A549 (cell line): Measurements from ENCODE around the gene PLA2G2D. TPM values are rescaled to one million over a fixed set of nuclear protein-coding genes. Genes with fewer than 3 reads are reported as not detected.

ENCODE experiments used
- ATAC-seq, 2 experiments: fragments of 200-7000 bp in 1 of 2; fragments of >200 bp in 1 of 2; cut with Nextera tagmentation in 1 of 2; cut with Tn5 transposase in 1 of 2; 3 replicates each; pipeline versions ENCODE4 v1.8.0 to v1.9.1; 2018 to 2020; ENCODE audit warnings: mild to moderate bottlenecking in 1 of 2, moderate library complexity in 1 of 2
- CTCF ChIA-PET: fragments of 300-600 bp; sonication (Branson Sonifier 250); formaldehyde crosslinking; extraction: SDS; loops from one replicate; lab custom pipeline; 2021; ENCODE audit warnings: antibody characterized with exemption, inconsistent platforms; lab: Yijun Ruan, JAX
- POLR2A ChIA-PET: fragments of 350-600 bp; formaldehyde crosslinking; extraction: SDS; loops from one replicate; lab custom pipeline; 2021; ENCODE audit warnings: antibody characterized with exemption, inconsistent platforms; lab: Yijun Ruan, JAX
- DNase-seq, 2 experiments: peaks; one replicate each; pipeline versions ENCODE4 v3.0.0 to v3.0.0-alpha.2; 2011 to 2016; ENCODE audit warnings: low read depth in 1 of 2, low spot score in 1 of 2
- FAIRE-seq: peaks from 2 replicates; lab custom pipeline; 2011; peaks lifted over from hg19 to GRCh38; lab: Jason Lieb, UNC
- H3K27ac ChIP-seq, 2 experiments: fragments of >200 bp; sonication (Bioruptor Twin); formaldehyde crosslinking; 3 replicates each; pipeline ENCODE4 v1.5.1; 2016 to 2017
- H3K4me1 ChIP-seq: fragments of >200 bp; sonication (Bioruptor Twin); formaldehyde crosslinking; 3 replicates; pipeline ENCODE4 v1.6.1; 2016
- H3K4me2 ChIP-seq: fragments of >200 bp; sonication (Bioruptor Twin); formaldehyde crosslinking; 3 replicates; pipeline ENCODE4 v1.6.1; 2016
- H3K4me3 ChIP-seq: fragments of >200 bp; sonication (Bioruptor Twin); formaldehyde crosslinking; 3 replicates; pipeline ENCODE4 v1.5.1; 2016
- H3K9me3 ChIP-seq: fragments of >200 bp; sonication (Bioruptor Twin); formaldehyde crosslinking; 3 replicates; pipeline ENCODE4 v1.6.1; 2016
- BHLHE40 ChIP-seq: IDR thresholded peaks from 2 replicates; pipeline ENCODE4 v1.6.1; 2012; ENCODE audit warnings: low read depth, low read length, inconsistent platforms
- CBX2 ChIP-seq: fragments of 200-600 bp; sonication (generic); IDR thresholded peaks from 2 replicates; pipeline ENCODE4 v1.6.1; 2016; ENCODE audit warnings: low read depth, mild to moderate bottlenecking, borderline replicate concordance
- CBX8 ChIP-seq: fragments of 200-600 bp; sonication (generic); IDR thresholded peaks from 2 replicates; pipeline ENCODE4 v1.6.1; 2016
- EHF ChIP-seq: fragments of 250-450 bp; sonication (Bioruptor Pico); IDR thresholded peaks from 2 replicates; pipeline ENCODE4 v1.5.0; 2020; ENCODE audit warnings: mild to moderate bottlenecking
- ESRRA ChIP-seq: fragments of 150-350 bp; IDR thresholded peaks from 2 replicates; pipeline ENCODE4 v1.6.1; 2014; ENCODE audit warnings: mild to moderate bottlenecking, low read length, borderline replicate concordance
- FOSL2 ChIP-seq, 2 experiments: fragments of 450-650 bp in 1 of 2; fragments of >200 bp in 1 of 2; sonication (Bioruptor Twin) in 1 of 2; formaldehyde crosslinking; IDR thresholded peaks; 2 replicates each; pipeline versions ENCODE4 v1.5.0 to v1.6.1; 2016 to 2020; ENCODE audit warnings: mild to moderate bottlenecking in 1 of 2, moderate library complexity in 1 of 2
- FOXS1 ChIP-seq: fragments of 250-450 bp; sonication (Bioruptor Pico); IDR thresholded peaks from 2 replicates; pipeline ENCODE4 v1.5.0; 2020; ENCODE audit warnings: mild to moderate bottlenecking, moderate library complexity
- GATA3 ChIP-seq: IDR thresholded peaks from 2 replicates; pipeline ENCODE4 v1.6.1; 2012; ENCODE audit warnings: borderline replicate concordance
- HEYL ChIP-seq: fragments of 250-450 bp; sonication (Bioruptor Pico); IDR thresholded peaks from 2 replicates; pipeline ENCODE4 v1.8.0; 2021; ENCODE audit warnings: mild to moderate bottlenecking, moderate library complexity
- HOXB5 ChIP-seq: fragments of 250-450 bp; sonication (Bioruptor Pico); IDR thresholded peaks from 2 replicates; pipeline ENCODE4 v1.5.0; 2020; ENCODE audit warnings: mild to moderate bottlenecking, moderate library complexity
- JUN ChIP-seq, 2 experiments: fragments of >200 bp; sonication (Bioruptor Twin); formaldehyde crosslinking; IDR thresholded peaks; 2 replicates in 1 of 2; 3 replicates in 1 of 2; pipeline ENCODE4 v1.6.1; 2016 to 2017
- KDM1A ChIP-seq: fragments of 200-600 bp; sonication (generic); IDR thresholded peaks from 2 replicates; pipeline ENCODE4 v1.6.1; 2016; ENCODE audit warnings: low read depth, mild to moderate bottlenecking
- MYC ChIP-seq: IDR thresholded peaks from 2 replicates; pipeline ENCODE4 v1.6.1; 2012; ENCODE audit warnings: mild to moderate bottlenecking, inconsistent platforms, low read length, improper control_type of control experiment, borderline replicate concordance
- NFE2L2 ChIP-seq: fragments of 150-350 bp; conservative IDR thresholded peaks from 2 replicates; pipeline ENCODE4 v1.6.1; 2014; ENCODE audit warnings: low read length
- NPAS2 ChIP-seq: fragments of 250-450 bp; sonication (Bioruptor Pico); IDR thresholded peaks from 2 replicates; pipeline ENCODE4 v1.8.0; 2022; ENCODE audit warnings: mild to moderate bottlenecking, moderate library complexity, borderline replicate concordance
- NR3C1 ChIP-seq: fragments of >200 bp; sonication (Bioruptor Twin); formaldehyde crosslinking; IDR thresholded peaks from 3 replicates; pipeline ENCODE4 v1.6.1; 2017
- POLR2A ChIP-seq: IDR thresholded peaks from 2 replicates; pipeline ENCODE4 v1.6.1; 2012; ENCODE audit warnings: mild to moderate bottlenecking, low read length
- RAD21 ChIP-seq, 2 experiments: fragments of >200 bp in 1 of 2; sonication (Bioruptor Twin) in 1 of 2; formaldehyde crosslinking in 1 of 2; IDR thresholded peaks in 1 of 2; conservative IDR thresholded peaks in 1 of 2; 2 replicates in 1 of 2; 3 replicates in 1 of 2; pipeline ENCODE4 v1.6.1; 2012 to 2018; ENCODE audit warnings: inconsistent platforms in 1 of 2
- RARB ChIP-seq: fragments of 250-450 bp; sonication (Bioruptor Pico); IDR thresholded peaks from 2 replicates; pipeline ENCODE4 v1.8.0; 2021; ENCODE audit warnings: mild to moderate bottlenecking, moderate library complexity
- RCOR1 ChIP-seq: fragments of 150-350 bp; IDR thresholded peaks from 2 replicates; pipeline ENCODE4 v1.6.1; 2014; ENCODE audit warnings: antibody characterized with exemption, low read length, low read depth
- RFX5 ChIP-seq: fragments of 450-650 bp; IDR thresholded peaks from 2 replicates; pipeline ENCODE4 v1.7.1; 2014; ENCODE audit warnings: antibody characterized with exemption, mild to moderate bottlenecking, moderate library complexity
- SMC3 ChIP-seq: fragments of >200 bp; sonication (Bioruptor Twin); formaldehyde crosslinking; IDR thresholded peaks from 3 replicates; pipeline ENCODE4 v1.6.1; 2018; ENCODE audit warnings: inconsistent platforms
- WGBS: methylation state at CpG from one replicate; pipeline ENCODE4 v1.1.6; 2017; ENCODE audit errors: missing lambda C conversion rate; 5-methylcytosine and 5-hydroxymethylcytosine counted together
- polyA plus RNA-seq, 4 experiments: library from polyadenylated mRNA; depleted of rRNA in 3 of 4; stranded (reverse); fragments of >200 nt; fragmentation: RNase III in 1 of 4; extraction: RNeasy Plus Mini Kit Qiagen cat#74134 plus additional on column Dnase treatment in 1 of 4; gene quantifications; 2 replicates in 3 of 4; 3 replicates in 1 of 4; pipeline ENCODE4 v1.2.3, GENCODE V29; 2011 to 2017
- TF ChIP-seq, protein P1 (sequence below): IDR thresholded peaks from 2 replicates; pipeline ENCODE4 v1.6.1; 2012; ENCODE audit warnings: low read depth, borderline replicate concordance
- TF ChIP-seq, protein P2 (sequence below): fragments of 150-350 bp; IDR thresholded peaks from 2 replicates; pipeline ENCODE4 v1.6.1; 2014; ENCODE audit warnings: low read depth, mild to moderate bottlenecking, low read length
- TF ChIP-seq, protein P3 (sequence below): fragments of >200 bp; sonication (Bioruptor Twin); formaldehyde crosslinking; IDR thresholded peaks from 3 replicates; pipeline ENCODE4 v1.6.1; 2016
- TF ChIP-seq, protein P4 (sequence below): fragments of >200 bp; sonication (Bioruptor Twin); formaldehyde crosslinking; IDR thresholded peaks from 2 replicates; pipeline ENCODE4 v1.6.1; 2016
- TF ChIP-seq, protein P5 (sequence below): fragments of 200-600 bp; sonication (generic); IDR thresholded peaks from 2 replicates; pipeline ENCODE4 v1.6.1; 2016; ENCODE audit warnings: antibody characterized with exemption, mild to moderate bottlenecking, moderate library complexity
- TF ChIP-seq, protein P6 (sequence below): fragments of 250-450 bp; sonication (Bioruptor Pico); IDR thresholded peaks from 2 replicates; pipeline ENCODE4 v1.5.0; 2020; ENCODE audit warnings: low read depth, mild to moderate bottlenecking, moderate library complexity

PLA2G2D gene
- polyA plus RNA-seq, 2 of the 4 experiments (the other 2 are of a cell fraction): not detected

DNA sequence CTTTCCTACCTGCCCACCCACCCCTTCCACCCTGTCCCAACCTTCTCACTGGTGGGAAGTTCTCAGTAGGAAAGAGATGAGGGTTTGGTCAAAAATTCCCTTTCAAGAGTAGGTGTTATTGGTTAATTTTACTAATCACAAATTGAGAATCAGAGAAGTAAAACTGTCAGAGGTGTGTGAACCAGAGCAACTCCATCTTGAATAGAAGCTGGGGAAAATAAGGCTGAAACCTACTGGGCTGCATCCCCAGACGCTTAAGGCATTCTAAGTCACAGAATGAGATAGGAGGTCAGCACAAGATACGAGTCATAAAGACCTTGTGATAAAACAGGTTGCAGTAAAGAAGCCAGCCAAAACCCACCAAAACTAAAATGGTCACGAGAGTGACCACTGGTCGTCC lies 11.5 kb downstream of the PLA2G2D start:
- ChIA-PET CTCF (interaction anchor here (0.6 to 0.9 kb wide), 2 partner anchors 43 to 1299 kb away, joined by 3 read pairs; no protein-coding TSS in a partner anchor), POLR2A (no interaction called here)
- 35% methylated on average over 4 of the region's 4 CpGs for WGBS
- TF ChIP-seq RCOR1 (no peak), CBX8 (no peak)
- no peak overlapping the region for H3K4me3 ChIP-seq
- no peak for ATAC-seq
- H3K27ac ChIP-seq: no peak overlapping the region
- no peak for FAIRE-seq
- no peaks in the 10 kb centered on the region for H3K9me3 ChIP-seq
- H3K4me1 ChIP-seq: no peaks in the 10 kb centered on the region
- no peak overlapping the region for H3K4me2 ChIP-seq
- DNase-seq: no peak

DNA sequence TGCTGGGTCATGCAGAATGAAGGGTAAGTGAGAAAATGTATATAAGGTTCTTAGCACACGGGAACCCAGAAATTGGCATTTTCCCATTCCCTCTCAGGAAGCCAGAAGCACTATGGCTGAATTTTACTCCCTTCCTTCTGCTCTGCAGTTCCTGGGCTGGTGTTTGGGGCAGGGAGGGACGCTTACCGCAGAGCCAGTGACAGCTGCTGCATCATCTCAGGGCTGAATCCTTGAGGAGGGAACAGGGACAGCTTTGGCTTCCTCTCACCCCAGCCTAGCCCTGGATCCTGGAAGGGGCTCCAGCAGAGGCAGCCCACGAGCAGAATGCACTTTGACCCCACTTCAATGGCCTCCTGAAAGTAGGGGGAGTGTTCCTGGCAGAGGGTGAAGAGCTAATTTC lies 12.0 kb downstream of the PLA2G2D start:
- WGBS: 54% methylated on average over 4 of the region's 4 CpGs

DNA sequence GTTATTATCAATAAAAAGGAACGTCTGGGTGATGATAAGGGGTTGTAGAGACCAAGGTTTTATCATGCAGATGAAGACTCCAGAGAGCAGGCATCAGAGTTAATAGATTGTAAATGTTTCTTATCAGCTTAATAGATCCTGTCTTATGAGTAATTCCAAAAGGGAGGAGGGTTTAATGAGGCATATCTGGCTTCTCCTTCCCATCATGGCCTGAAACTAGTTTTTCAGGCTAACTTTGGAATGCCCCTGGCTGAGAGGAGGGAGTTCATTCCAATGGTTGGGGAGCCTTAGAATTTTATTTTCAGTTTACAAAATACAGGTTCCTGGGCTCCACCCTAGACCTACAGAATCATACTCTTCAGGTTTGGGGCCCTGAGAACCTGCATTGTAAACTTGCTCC lies 13.5 kb downstream of the PLA2G2D start:
- no peak for DNase-seq
- Histone ChIP-seq H3K4me3 (no peak overlapping the region), H3K27ac (no peak overlapping the region), H3K9me3 (no peaks in the 10 kb centered on the region), H3K4me2 (no peak overlapping the region), H3K4me1 (no peaks in the 10 kb centered on the region)
- 9% methylated on average over 1 of the region's 1 CpG for WGBS
- FAIRE-seq: no peak
- ChIA-PET CTCF (no interaction called here), POLR2A (no interaction called here)
- ATAC-seq: no peak
- no peak for TF ChIP-seq ESRRA
- TF ChIP-seq GATA3: no peak
- no peak for TF ChIP-seq KDM1A
- TF ChIP-seq EHF: no peak
- no peak for TF ChIP-seq BHLHE40
- TF ChIP-seq, protein P1, sequence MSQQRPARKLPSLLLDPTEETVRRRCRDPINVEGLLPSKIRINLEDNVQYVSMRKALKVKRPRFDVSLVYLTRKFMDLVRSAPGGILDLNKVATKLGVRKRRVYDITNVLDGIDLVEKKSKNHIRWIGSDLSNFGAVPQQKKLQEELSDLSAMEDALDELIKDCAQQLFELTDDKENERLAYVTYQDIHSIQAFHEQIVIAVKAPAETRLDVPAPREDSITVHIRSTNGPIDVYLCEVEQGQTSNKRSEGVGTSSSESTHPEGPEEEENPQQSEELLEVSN: no peak
- TF ChIP-seq RCOR1: no peak
- TF ChIP-seq FOXS1 (CRISPR knock-in tag): no peak
- TF ChIP-seq HEYL: no peak
- TF ChIP-seq CBX2: no peak
- no peak for TF ChIP-seq NPAS2 (CRISPR knock-in tag)
- TF ChIP-seq, protein P2, sequence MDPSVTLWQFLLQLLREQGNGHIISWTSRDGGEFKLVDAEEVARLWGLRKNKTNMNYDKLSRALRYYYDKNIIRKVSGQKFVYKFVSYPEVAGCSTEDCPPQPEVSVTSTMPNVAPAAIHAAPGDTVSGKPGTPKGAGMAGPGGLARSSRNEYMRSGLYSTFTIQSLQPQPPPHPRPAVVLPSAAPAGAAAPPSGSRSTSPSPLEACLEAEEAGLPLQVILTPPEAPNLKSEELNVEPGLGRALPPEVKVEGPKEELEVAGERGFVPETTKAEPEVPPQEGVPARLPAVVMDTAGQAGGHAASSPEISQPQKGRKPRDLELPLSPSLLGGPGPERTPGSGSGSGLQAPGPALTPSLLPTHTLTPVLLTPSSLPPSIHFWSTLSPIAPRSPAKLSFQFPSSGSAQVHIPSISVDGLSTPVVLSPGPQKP: no peak
- TF ChIP-seq NR3C1: no peak
- TF ChIP-seq POLR2A: no peak
- TF ChIP-seq FOSL2 (IDR thresholded peaks at IDR 0.05): no peak
- TF ChIP-seq FOSL2 (CRISPR knock-in tag; IDR thresholded peaks at IDR 0.05): no peak
- TF ChIP-seq NFE2L2: no peak
- TF ChIP-seq RAD21 (conservative IDR thresholded peaks at IDR 0.05 in 1 of 2, IDR thresholded peaks at IDR 0.05 in 1 of 2): no peak
- TF ChIP-seq, protein P3, sequence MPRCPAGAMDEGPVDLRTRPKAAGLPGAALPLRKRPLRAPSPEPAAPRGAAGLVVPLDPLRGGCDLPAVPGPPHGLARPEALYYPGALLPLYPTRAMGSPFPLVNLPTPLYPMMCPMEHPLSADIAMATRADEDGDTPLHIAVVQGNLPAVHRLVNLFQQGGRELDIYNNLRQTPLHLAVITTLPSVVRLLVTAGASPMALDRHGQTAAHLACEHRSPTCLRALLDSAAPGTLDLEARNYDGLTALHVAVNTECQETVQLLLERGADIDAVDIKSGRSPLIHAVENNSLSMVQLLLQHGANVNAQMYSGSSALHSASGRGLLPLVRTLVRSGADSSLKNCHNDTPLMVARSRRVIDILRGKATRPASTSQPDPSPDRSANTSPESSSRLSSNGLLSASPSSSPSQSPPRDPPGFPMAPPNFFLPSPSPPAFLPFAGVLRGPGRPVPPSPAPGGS: no peak
- no peak for TF ChIP-seq MYC

More for the DNA sequence above, 12.0 kb downstream of the PLA2G2D start:
- ATAC-seq (no peak), FAIRE-seq (no peak), DNase-seq (no peak)
- no peak overlapping the region for H3K4me2 ChIP-seq
- H3K9me3 ChIP-seq: no peaks in the 10 kb centered on the region
- CTCF ChIA-PET: interaction anchor here (0.6 to 0.9 kb wide), 2 partner anchors 44 to 1300 kb away, joined by 3 read pairs; no protein-coding TSS in a partner anchor
- no peak for TF ChIP-seq JUN (IDR thresholded peaks at IDR 0.05)
- TF ChIP-seq, protein P4, sequence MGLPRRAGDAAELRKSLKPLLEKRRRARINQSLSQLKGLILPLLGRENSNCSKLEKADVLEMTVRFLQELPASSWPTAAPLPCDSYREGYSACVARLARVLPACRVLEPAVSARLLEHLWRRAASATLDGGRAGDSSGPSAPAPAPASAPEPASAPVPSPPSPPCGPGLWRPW: no peak
- no peak for TF ChIP-seq RFX5
- TF ChIP-seq FOSL2 (IDR thresholded peaks at IDR 0.05): no peak
- TF ChIP-seq FOSL2 (CRISPR knock-in tag; IDR thresholded peaks at IDR 0.05): no peak
- TF ChIP-seq RARB (CRISPR knock-in tag): no peak
- TF ChIP-seq CBX2: no peak
- no peak for TF ChIP-seq HOXB5 (CRISPR knock-in tag)
- TF ChIP-seq, protein P5, sequence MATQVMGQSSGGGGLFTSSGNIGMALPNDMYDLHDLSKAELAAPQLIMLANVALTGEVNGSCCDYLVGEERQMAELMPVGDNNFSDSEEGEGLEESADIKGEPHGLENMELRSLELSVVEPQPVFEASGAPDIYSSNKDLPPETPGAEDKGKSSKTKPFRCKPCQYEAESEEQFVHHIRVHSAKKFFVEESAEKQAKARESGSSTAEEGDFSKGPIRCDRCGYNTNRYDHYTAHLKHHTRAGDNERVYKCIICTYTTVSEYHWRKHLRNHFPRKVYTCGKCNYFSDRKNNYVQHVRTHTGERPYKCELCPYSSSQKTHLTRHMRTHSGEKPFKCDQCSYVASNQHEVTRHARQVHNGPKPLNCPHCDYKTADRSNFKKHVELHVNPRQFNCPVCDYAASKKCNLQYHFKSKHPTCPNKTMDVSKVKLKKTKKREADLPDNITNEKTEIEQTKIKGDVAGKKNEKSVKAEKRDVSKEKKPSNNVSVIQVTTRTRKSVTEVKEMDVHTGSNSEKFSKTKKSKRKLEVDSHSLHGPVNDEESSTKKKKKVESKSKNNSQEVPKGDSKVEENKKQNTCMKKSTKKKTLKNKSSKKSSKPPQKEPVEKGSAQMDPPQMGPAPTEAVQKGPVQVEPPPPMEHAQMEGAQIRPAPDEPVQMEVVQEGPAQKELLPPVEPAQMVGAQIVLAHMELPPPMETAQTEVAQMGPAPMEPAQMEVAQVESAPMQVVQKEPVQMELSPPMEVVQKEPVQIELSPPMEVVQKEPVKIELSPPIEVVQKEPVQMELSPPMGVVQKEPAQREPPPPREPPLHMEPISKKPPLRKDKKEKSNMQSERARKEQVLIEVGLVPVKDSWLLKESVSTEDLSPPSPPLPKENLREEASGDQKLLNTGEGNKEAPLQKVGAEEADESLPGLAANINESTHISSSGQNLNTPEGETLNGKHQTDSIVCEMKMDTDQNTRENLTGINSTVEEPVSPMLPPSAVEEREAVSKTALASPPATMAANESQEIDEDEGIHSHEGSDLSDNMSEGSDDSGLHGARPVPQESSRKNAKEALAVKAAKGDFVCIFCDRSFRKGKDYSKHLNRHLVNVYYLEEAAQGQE: no peak
- no peak for TF ChIP-seq SMC3
- TF ChIP-seq FOXS1 (CRISPR knock-in tag): no peak
- TF ChIP-seq KDM1A: no peak
- TF ChIP-seq, protein P6, sequence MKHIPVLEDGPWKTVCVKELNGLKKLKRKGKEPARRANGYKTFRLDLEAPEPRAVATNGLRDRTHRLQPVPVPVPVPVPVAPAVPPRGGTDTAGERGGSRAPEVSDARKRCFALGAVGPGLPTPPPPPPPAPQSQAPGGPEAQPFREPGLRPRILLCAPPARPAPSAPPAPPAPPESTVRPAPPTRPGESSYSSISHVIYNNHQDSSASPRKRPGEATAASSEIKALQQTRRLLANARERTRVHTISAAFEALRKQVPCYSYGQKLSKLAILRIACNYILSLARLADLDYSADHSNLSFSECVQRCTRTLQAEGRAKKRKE (CRISPR knock-in tag): no peak
- H3K4me1 ChIP-seq: no peaks in the 10 kb centered on the region
- POLR2A ChIA-PET: no interaction called here
- no peak overlapping the region for H3K27ac ChIP-seq
- H3K4me3 ChIP-seq: no peak overlapping the region
